Sciatic nerve (tissue), 2 donors: ENCODE measurements around the gene C5orf22. TPM values are rescaled to one million over a fixed set of nuclear protein-coding genes. Genes with fewer than 3 reads are reported as not detected.
A peak's percentile ranks its signal among the peaks of the same experiment; 100 is the strongest.

Source experiments
- ATAC-seq: fragments of 200-7000 bp; cut with Tn5 transposase; one replicate; pipeline ENCODE4 v1.9.1; 2020; ENCODE audit warnings: mild to moderate bottlenecking, moderate library complexity
- DNase-seq: peaks from one replicate; pipeline ENCODE4 v3.0.0-alpha.2; 2020; ENCODE audit warnings: low spot score
- intact Hi-C: fragments of 100-400 bp; cut with DNase I; formaldehyde crosslinking; loops from one replicate; pipeline ENCODE4 v1.14.2; 2022
- total RNA-seq: library from RNA; stranded (reverse); fragmentation: NEBNext Ultra II Directional; extraction: Animal tissue kit (Norgen Biotek cat#: 25700); gene quantifications from one replicate; pipeline ENCODE4 v1.2.1, GENCODE V29; 2021
- donor health status: DM: no; HTN: no; CAD: no.
- donor health status: DM: no; HTN: no; CAD: no.

The C5orf22 gene
- total RNA-seq = 19.7 TPM

DNA sequence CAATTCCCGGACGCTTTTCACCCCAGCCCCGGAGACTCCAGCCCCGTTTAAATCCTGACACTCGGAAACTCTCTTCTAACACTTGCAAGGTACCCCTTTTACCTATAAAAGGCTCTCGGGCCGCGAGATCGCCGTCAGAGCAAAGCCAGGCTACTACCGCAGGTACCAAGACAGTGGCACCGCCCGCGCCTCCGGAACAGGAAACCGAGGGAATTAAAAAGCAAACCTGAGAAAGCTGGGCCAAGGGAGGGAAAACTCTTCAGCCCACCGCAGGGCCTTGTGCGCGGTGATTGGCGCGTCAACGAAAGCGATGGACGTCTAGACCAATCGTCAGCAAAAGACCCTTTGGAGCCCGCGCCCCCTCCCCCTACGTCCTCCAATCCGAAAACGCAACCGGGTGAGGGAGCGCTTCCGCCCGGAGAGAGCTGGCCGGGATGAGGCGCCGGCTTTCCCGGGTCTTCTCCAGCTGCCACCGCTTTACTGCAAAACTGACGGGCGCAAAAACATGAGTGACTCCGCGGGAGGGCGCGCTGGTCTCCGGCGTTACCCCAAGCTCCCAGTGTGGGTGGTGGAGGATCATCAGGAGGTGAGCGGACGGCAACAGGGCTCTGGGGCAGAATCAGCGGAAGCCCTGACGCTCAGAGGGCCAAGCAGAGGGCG is at the start of gene C5orf22, which contains the start of gene DROSHA:
Gene C5orf22 (plus strand): TSS at position 414 of the 660 bp plus-strand sequence. CDS start 92 bp downstream, at position 506.
Gene DROSHA (minus strand): TSS at position 206 of the 660 bp plus-strand sequence. CDS start 3,034 bp downstream, outside the sequence.
- intact Hi-C loops = no loop called here
- ATAC-seq = peak; percentile 100
- peak; percentile 96 for DNase-seq

DNA sequence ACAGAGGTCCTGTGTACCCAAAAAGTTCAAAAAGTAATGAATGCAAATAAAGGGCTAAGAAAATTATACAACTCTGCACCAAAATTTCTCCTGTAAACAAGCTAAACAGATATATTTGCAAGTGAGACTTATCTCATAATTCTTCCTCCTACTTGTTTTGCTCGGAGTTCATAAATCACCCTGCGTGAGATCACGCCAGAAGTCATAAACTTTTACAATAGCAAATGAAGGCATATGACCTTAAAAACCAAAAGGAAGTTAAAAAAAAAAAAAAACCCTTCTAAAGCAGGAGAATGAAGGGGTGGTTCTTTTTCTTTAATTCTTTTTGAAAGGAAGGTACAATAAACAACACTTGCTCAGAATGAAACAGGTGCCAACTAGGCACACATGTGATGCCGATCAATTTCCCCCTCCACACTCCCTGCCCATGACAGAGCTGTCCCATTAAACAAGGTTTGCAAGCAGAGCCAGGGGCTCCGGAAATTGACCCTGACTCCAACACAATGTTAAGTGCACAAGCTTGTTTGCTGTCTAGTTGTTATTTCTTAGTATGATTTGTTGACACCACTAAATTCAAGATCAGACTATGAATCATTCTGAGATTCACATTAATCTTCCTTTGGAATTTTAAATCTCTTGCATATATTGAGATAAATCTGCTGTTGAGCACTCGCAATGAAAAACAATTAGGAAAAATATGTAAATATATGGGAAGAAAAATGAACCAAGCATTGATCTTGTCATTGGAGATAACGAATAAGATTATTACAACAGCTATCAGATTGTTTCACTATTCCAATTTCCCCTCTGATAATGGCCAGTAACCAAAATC is 46.5 kb upstream of the C5orf22 start:
- intact Hi-C loops = no loop called here
- DNase-seq = no peak
- no peak for ATAC-seq

DNA sequence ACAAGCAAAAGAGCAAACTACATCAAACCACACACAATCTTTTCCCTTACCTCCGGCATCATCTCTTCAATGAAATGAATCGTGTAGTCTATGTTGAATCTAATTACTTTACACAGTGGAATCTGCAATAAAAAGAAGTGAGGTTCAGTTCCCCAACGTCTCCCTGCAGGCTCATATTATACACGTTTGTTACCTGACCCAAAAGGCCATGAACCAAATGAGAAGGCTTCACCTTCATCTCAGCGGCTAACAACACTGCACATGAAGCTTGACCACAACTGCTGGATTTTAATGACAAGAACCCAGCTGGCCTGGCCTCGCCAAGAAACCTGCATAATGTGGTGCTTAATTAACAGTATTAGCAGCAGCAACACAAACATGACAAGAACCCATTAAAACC is 45.7 kb upstream of the C5orf22 start:
- ATAC-seq (no peak), DNase-seq (no peak)
- intact Hi-C loops = no loop called here

DNA sequence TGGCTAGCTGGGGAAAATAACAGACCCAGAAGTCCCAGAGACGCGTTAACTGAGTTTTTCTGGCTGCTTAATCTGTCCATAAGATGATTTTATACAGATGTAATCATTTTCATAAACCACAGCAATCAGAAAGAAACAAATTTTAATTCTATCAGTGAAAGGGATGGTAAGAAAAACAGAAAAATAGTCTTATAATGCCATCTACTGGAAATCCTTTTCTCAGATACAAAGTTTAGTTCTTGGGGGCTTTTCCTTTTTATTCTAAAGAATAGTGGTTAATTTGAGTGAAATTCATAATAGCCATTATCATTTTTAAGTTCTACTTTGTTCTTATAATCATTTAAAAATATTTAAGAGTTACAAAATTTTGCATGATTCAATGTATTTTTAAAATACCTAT is 44.6 kb upstream of the C5orf22 start:
- intact Hi-C loops = no loop called here
- no peak for ATAC-seq

DNA sequence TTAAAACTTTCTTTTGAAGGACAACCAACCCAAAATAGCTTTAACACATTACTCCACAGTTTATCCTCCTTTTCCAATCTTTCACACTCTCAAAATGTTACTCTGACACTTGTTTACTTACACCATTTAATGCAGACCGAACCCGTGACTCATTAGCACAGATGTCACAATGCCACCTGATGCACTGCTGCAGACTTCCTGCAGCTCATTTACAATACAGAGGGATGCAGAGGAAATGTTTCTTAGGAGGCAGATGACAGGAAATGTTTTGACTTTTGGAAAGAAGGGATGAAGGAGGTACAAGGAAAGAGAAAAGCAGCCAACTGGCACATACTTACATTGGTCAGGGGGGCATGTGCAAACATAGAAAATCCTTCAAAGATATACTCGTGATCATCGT is 39.2 kb upstream of the C5orf22 start:
- ATAC-seq = no peak
- intact Hi-C loops = no loop called here
- DNase-seq = no peak

More for the DNA sequence above, 44.6 kb upstream of the C5orf22 start:
- no peak for DNase-seq

DNA sequence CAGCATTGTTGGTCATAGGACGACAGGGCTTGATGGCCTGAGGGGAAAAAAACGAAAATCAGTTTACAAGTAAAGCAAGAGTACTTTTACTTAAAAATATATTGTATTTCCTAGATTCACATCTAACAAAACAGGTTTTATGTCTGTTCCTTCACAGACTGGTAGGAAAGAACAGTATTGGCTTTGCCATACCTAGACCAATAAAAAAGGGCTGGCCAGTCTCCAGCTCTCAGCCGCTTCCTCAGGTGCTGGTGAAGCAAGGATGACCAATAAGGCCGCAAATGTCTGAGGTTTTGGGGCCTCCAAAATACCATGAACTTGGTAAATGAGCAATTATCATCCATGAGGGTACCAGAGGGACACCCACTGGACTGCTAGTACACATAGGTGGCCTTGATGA is 36.8 kb upstream of the C5orf22 start:
- DNase-seq = no peak
- intact Hi-C loops = no loop called here
- ATAC-seq = no peak

DNA sequence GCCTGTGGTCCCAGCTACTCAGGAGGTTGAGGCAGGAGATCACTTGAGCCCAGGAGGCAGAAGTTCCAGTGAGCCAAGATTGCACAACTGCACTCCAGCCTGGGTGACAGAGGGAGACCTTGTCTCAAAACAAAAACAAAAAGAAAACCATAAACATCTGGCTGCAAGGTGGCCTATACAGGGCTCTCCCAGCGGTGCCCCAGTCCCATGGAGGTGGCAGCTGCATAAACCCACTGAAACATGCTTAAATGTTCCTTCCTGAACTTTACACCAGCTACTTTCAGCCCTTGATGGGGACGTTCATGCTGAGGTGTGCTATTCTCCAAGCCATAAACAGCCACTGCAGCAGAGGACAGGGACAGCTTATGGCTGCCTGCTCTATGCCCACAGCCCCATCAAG is 35.8 kb upstream of the C5orf22 start:
- no peak for ATAC-seq
- intact Hi-C loops = no loop called here
- no peak for DNase-seq

DNA sequence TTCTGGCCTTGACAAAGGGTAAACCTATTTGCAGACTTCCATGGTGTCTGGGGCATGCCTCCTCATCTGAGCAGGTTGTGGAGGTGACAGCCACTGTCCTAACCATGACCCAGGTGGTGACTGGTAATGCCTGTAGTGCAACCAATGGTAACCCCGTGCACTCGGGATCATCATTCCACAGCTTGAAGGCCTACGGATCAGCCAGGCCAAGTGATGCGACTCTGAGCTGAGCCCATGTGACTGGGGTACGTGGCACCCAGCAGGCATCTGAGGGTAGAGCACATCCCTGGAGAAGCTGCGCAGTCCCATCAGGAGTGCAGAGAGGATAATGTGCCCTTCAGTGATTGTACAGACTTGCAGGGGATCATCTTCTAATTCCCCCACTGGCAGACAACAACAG is 35.2 kb upstream of the C5orf22 start:
- intact Hi-C loops = no loop called here
- DNase-seq (no peak), ATAC-seq (no peak)

DNA sequence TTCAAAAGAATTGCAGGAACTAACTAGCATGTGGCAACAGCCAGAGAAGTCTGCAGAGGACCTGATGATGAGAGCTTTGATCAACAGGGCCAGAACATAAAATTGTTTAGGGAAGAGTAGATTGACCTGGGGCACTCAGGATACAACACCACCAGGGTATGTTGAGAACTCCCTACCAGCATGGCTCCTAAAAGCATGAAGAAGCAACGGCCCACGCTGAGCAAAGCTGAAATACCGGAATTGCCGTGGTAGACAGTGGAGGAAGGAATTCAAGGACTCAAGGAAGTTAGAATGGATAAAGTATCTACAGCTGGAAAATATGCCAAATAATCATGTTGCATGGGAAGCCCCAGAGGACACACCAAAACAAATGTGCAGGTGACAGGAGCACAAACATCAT is 31.8 kb upstream of the C5orf22 start:
- no peak for DNase-seq
- ATAC-seq = no peak
- intact Hi-C loops = no loop called here

DNA sequence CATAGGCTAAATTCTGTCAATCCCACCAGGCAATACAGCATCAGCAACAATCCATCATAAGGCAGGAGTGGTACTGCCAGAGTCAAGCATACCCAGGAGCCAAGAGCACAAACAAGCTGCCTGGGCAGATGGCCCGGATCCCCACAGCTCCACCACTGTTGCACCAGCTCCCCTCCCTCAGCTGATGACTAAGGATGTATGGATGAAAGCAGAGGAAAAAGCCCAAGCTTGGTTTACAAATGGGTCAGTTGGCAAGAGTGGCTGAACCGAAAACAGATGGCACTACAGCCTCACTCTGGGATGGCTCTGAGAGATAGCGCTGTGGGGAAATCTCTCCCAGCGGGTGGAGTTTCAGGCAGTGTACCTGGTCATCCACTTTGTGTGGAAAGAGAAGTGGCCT is 29.6 kb upstream of the C5orf22 start:
- ATAC-seq (no peak), DNase-seq (no peak)
- intact Hi-C loops = no loop called here

DNA sequence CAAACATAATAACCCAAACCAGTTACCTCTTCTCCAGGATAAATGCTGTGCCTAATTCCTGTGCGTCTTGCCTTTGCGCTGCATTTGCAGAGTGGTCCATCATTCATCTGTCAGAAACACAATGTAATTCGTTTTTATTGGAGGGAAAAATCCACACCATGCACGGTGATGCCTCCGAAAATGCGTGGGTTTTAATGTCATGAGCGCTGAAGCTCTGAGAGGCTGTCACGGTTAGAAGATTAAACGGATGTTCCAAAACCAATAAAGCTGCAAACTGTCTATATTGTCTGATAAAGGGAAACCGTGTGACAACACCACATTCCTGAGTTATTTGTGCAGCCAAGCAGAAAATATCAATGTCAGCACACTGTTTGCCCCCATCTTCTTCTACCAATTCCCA is 27.6 kb upstream of the C5orf22 start:
- intact Hi-C loops = no loop called here
- ATAC-seq (no peak), DNase-seq (no peak)

DNA sequence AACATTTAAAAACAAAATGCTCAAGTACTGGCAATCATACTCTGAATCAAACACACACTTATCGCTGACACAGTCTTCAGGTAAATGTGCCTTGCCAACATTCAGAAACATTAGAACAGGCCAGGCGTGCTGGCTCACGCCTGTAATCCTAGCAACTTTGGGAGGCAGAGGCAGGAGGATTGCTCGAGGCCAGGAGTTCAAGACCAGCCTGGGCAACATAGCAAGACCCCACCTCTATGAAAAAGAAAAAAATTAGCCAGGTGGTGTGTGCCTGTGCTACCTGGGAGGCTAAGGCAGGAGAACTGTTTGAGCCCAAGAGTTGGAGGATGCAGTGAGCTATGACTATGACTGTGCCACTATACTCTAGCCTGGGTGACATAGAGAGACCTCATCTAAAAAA is 20.8 kb upstream of the C5orf22 start:
- intact Hi-C loops = no loop called here
- ATAC-seq = no peak
- no peak for DNase-seq

DNA sequence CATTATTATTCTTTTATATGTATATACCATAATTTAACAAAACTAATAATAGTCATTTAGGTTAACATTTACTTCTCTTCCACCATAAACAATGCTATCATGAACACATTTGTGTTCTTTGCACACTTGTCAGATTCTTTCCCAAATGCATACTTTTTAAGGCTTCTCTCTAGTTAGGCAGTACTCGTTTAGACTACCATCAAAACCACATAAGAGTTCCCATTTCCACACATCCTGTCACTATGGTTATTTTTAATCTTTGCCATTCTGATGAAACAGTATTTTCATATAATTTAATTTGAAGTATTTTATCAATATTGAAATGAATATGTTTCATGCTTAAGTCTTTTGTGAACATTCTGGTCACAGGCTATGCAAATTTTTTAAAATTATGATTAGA is 15.3 kb upstream of the C5orf22 start:
- intact Hi-C loops = no loop called here
- ATAC-seq = no peak
- DNase-seq = no peak

DNA sequence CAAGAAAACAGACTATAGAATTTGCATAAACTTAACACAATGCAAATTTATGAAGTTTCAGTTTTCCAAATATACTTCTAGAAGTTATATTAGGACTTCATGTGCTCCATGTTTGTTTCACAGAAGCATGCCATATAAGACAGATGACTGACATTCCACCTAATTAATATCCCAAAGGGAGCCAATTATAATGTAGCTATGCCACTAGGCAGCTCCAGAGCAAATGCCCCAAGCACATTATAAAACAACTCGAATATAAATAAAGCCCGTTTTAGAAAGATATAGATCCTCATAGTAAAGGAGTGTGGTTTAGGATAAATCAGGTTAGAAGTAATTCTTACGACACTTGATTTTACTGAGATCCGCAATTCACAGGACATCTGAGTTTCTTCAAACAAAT is 9.1 kb upstream of the C5orf22 start:
- no peak for ATAC-seq
- no peak for DNase-seq
- intact Hi-C loops = no loop called here

DNA sequence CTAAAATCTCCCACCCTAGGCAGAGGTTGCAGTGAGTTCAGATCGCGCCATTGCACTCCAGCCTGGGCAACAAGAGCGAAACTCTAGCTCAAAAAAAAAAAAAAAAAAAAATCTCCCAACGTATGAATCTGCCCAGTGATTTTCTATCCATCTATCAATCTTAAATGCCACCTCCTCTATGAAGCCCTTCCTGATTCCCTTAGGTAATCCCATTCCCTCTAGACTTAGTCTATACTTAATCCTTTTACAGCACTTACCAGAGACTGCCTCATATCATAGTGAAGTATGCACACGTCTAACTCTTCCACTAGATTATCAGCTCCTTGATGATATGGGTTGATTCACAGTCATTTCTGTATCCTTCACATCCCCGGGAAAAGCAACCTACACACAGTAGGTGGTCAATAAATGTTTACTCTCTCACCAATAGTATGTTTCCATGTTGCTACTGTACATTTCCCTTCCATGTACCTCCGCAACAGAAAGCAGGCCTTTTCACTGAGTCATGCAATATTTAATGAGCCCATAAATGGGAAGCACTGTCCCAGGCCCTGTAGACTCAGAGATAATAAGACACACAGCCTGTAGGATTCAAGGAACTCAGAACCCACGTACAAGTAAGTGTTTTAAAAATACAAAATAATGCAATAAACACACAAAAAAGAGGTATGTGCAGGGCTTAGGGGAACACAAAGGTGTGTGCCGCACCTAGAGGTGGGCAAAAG is 1.4 kb upstream of the C5orf22 start:
- intact Hi-C loops = no loop called here
- no peak for ATAC-seq
- DNase-seq = no peak

DNA sequence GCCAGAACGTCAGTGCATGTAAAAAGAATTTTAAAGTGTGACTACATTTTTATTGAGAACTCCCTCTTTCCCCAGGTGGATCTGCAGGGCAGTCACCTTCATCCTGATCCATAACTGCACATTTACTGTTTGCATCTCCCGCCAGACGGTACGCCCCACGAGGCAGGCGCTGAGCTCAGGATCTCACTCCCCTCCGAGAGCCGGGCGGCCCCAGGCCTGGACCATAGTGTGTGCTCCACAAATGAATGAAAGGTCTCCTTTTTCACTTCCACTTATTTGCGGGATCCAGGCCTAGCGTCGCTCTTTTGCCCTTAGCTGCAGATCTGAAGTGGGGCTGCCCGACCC is 586 bp upstream of the C5orf22 start:
- intact Hi-C loops = no loop called here
- no peak for DNase-seq
- ATAC-seq = peak; percentile 56

DNA sequence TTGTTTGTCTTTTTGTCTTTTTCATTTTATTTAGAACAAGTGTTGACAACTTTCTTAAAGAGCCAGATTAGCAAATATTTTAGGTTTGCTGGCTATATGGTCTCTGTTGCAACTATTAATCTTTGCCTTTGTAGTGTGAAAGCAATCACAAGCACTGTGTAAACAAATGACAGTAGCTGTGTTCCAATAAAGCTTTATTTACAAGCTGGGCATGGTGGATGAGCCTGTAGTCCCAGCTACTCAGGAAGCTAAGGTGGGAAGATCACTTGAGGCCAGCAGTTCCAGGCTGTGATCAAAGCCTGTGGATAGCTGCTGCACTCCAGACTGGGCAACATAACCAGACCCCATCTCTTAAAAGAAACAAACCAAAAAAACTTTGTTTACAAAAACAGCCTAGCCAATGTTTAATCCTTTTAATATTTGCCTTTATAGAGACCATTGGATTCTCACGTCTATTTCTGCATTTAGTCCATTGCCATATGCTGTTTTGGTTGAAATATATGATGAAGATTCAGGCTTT is 2.5 kb downstream of the C5orf22 start:
- intact Hi-C loops = no loop called here
- ATAC-seq (no peak), DNase-seq (no peak)

DNA sequence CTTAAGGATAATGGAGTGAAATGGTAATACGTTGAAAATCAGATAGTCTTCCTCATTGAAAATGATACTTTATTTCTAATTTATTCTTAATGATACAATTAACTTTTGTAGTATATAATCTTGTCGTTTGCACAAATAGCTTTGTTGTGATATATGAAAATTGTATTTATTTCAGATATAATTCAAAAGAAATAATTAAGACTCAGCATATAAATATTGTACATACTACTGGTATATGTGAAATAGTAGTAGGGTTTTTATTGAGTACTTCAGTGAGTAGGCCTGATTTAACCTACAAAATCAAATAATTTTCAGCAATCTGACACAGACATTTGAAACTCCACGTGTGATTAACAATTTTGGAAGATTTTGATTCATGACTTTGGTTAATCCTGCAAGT is 4.8 kb downstream of the C5orf22 start:
- intact Hi-C loops = no loop called here
- DNase-seq = no peak
- ATAC-seq = no peak

DNA sequence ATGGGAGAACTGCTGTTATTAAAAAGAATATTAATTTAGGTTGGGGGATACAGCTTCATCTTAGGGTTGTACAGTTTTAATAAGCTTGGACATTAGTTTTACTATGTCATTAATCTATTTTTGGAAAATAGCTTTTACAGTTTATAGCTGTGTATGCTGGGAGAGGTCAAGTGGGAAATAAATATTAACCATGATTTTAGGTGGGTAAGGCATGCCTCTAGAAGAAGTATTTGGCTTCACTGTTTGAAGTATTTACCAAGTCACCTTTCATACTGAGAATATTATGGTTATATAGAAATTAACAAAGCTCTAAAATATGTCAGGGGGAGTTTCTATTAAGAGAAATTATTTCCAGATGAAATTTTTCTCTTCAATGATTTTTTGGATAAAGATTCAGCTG is 5.2 kb downstream of the C5orf22 start:
- ATAC-seq (no peak), DNase-seq (no peak)
- intact Hi-C loops = no loop called here

DNA sequence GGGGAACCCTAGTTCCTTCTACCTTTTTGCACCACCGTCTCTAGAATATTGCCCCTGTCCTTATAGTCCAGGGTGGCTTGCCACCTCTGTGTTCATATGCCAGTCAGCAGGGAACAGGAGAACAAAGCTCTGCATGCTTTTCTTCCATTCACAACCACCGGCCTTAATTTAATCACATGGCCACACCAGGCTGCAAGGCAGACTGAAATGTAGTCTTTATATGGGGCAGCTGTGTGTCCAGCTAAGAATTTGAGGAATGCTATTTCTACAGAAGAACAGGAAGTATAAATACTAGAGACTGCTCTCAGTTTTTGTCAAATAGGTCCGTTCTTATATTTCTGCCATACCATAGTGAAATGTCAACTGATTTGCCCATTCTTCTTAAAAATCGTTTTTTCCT is 5.8 kb downstream of the C5orf22 start:
- DNase-seq (no peak), ATAC-seq (no peak)
- intact Hi-C loops = no loop called here
